ENCODE data around the gene PAPOLB.
"Not testable (repeated sequence)": the region's sequence is repeated elsewhere in the genome, so short reads cannot be mapped to it uniquely, and the experiment has no call there.

PAPOLB gene

DNA sequence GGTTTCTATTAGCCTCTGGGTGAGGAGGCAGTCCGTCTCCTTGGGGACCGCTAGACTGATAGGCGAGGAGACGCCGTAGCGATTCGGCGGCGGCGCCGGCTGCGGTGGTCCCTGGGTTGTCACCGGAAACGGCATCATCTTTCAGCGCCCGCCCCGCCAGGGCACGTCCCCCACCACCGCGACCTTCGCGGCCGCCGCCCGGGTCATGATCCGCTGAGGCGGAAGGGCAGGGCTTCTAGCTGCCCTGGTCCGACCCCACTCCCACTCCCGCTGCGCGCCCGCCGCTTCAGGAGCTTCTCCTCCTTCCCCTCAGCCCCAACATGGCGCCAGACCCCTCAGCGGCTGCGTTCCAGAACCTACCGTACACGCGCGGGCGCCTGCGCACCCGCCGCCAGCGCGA, at the start of gene PAPOLB:
TSS of gene PAPOLB (minus strand) at position 358 of the 400 bp plus-strand sequence. CDS start at position 138, 220 bp downstream.
- peak; percentile 66 for DNase-seq (ENCODE audit: low read depth, low spot score)

DNA sequence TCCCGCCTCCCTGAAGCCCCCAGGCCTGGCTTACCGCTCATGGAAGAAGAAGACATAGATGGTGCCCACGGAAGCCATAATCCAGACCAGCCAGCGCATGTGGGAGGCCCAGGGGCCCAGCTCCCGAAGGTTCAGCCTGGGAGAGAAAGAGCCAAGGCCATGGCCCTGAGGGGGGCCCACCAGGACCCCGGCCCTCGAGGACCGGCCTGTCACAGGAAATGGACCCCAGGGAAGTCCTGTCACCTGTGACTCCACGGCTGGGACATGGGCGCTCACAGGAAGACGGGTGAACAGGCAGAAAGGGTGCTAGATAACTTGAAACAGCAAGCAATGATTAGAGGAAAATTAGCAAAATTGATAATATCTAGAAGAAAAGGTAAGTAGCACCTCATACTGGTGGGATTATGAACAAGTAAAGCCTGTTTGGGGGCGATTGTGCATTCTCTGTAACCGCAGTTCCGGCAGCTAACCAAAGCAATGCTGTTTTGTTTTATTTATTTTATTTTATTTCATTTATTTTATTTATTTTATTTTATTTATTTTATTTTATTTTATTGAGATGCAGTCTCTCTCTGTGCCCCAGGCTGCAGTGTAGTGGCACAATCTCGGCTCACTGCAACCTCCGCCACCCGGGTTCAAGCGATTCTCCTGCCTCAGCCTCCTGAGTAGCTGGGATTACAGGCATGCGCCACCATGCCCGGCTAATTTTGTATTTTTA, 49.4 kb upstream of the PAPOLB start:
- DNase-seq (ENCODE audit: low read depth, low spot score), result no peak

DNA sequence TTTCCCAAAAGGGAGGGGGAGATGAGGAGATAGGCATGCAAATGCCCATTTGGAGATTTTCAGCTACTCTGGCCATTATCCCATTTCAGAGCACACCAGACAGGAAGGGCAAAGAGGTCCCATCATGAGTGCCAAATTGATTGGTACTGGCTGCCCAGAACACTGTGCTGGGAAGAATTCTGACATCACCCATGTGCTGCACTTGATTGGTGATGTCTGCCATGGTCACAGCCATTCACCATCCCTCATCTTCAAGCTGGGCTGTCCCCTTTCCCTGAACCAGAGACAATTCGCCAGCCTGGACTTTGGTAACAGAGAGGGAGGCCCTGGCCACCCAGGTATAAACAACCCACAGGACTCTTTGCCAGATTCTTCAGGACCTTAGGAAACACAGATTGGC, 44.9 kb upstream of the PAPOLB start:
- no peak for DNase-seq (ENCODE audit: low read depth, low spot score)

DNA sequence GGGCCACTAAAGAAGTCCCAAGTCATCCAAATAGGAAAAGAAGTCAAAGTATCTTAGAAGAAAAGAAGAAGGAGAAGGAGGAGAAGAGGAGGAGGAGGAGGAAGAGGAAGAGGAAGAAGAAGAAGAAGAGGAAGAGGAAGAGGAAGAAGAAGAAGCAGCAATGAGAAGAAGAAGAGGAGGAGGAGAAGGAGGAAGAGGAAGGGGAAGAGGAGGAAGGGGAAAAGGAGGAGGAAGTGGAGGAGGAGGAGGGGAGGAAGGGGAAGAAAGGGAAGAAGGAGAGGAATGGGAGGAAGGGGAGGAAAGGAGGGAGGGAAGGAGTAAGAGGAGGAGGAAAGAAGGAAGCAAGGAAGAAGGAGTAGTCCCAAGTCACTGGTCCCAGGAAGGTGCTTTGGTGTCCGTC, 43.3 kb upstream of the PAPOLB start:
- DNase-seq (ENCODE audit: low read depth, low spot score), result no peak

DNA sequence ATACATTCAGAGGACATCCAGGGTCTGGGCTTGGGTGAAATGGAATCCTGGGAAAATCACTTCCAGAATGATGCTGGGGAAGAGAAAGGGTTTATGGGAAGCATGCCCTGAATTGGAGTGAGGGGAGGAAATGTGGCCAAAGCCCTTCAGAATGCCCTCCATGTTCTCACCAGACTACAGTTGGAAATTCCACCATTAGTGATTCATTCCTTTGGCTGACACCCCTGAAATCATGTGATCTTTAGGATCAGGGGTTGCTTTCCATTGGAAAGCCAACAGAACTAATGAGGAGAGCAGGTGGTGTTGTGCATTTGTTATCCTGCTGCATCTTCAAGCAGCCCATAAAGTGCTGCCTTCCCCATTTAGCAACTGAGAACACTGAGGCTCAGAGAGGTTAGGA, 42.5 kb upstream of the PAPOLB start:
- DNase-seq (ENCODE audit: low read depth, low spot score), result no peak

DNA sequence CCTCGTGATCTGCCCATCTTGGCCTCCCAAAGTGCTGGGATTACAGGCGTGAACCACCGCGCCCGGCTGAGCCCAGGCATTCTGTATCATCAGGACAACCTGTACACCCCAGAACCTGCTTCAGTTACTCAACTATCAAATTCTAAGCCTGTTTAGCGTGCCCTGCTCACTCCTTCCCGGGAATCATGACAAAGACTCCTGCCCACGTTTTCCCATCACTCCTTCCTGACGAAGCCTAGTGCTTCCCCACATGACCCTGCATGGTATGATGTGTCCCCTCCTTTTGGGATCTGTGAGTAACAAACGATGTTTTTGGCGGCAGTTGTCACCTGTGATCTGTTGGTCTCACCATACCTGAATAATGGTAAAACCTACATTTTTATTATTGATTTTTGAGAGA, 33.9 kb upstream of the PAPOLB start:
- DNase-seq (ENCODE audit: low read depth, low spot score), result no peak

DNA sequence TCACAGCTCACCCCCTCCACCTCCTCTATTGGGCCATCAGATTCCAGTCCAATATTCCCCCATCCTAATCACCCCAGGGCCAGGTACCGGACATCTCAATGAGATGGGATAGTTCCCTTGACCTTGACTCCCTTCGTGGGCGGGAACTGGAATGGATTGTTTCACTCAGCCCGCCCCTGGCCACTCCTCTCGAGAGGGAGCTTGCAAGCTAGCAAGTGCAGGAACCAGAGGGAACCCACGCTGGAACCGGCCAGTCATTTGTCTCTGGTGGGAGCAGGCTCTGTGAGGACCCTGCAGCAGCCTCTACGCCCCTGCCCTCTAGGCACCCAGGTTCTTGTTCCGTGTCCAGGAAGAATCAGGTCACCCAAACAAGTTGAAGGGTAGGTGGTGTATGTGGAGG, 32.7 kb upstream of the PAPOLB start:
- no peak for DNase-seq (ENCODE audit: low read depth, low spot score)

DNA sequence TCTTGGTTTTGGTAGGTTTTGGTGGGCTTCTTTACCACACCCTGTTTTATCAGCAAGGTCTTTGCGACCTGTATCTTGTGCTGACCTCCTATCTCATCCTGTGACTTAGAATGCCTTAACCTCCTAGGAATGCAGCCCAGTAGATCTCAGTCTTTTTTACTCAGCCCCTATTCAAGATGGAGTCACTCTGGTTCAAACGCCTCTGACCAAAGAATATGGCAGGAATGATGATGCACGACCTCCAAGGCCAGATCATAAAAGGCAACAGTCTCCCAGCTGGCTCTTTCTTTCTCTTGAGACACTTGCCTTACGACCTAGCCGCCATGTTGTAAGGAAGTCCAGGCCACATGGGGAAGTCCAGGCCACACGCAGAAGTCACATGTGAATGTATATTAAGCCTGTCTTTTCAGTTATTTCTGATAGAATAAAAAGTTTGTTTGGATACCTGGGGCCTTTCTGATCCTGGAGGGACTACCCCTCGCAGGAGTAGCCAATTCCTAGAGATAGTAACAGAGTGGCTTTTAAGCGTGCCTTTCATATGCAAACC, 32.2 kb upstream of the PAPOLB start:
- DNase-seq (ENCODE audit: low read depth, low spot score), result no peak

DNA sequence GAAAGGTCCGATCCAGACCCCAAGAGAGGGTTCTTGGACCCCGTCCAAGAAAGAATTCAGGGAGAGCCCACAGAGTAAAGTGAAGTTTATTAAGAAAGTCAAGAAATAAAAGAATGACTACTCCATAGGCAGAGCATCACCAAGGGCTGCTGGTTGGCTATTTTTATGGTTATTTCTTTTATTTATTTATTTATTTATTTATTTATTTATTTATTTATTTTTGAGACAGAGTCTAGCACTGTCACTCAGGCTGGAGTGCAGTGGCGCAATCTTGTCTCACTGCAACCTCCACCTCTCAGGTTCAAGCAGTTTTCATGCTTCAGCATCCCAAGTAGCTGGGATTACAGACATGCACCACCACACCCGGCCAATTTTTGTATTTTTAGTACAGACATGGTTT, 31.4 kb upstream of the PAPOLB start:
- DNase-seq (ENCODE audit: low read depth, low spot score), result not testable (repeated sequence)

DNA sequence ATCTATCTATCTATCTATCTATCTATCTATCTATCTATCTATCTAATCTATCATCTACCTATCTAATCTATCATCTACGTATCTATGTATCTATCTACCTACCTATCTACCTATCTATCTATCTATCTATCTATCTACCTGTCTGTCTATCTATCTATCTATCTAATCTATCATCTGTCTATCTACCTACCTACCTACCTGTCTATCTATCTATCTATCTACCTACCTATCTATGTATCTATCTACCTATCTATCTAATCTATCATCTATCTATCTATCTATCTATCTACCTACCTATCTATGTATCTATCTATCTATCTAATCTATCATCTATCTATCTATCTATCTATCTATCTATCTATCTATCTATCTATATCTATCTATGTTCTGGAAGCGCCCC, 29.7 kb upstream of the PAPOLB start:
- DNase-seq (ENCODE audit: low read depth, low spot score), result not testable (repeated sequence)

DNA sequence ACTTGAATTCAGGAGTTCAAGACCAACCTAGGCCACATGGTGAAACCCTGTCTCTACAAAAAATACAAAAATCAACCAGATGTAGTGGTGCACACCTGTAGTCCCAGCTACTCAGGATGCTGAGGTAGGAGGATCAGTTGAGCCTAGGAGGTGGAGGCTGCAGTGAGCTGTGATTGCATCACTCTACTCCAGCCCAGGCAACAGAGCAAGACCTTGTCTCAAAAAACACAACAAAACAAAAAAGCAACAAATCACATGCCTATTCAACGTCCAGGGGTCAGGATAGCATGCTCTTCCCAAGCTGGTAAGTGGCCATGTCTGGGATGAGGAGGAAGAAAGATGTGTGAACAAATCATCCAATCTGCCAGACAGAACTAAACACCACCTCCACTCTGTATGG, 27.9 kb upstream of the PAPOLB start:
- no peak for DNase-seq (ENCODE audit: low read depth, low spot score)

DNA sequence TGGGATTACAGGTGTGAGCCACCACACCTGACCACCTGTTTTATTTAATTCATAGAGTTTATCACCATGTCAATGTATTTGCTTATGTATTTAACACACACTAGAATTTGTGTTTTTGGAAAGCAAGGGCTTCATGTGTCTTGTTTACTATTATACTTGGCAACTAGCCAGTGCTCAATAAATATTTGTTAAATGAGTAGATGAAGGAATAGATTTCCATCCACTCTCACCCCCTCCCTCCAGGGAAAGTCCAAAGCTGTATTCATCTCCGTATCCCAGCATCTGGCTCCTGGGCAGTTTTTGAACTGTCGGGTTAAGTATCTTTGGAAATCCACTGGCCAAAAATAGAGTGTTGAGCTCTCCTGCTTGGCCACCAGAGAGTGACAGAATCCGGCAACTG, 26.3 kb upstream of the PAPOLB start:
- no peak for DNase-seq (ENCODE audit: low read depth, low spot score)

DNA sequence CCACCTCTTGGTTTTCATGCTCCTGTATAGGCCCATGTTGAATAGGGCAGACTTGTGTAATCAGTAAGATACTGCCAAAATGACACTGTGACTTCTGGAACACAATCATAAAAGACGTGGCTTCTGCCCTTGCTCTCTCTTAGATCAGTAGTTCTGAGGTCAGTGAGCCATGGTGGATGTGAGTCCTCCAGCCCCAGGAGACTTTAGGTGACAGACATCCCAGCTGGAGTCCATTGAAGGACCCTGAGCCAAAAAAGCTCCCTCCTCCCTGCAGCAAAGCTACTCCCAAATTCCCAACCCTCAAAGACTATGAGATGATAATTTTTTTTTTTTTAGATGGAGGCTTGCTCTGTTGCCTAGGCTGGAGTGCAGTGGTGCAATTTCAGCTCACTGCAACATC, 24.8 kb upstream of the PAPOLB start:
- no peak for DNase-seq (ENCODE audit: low read depth, low spot score)

DNA sequence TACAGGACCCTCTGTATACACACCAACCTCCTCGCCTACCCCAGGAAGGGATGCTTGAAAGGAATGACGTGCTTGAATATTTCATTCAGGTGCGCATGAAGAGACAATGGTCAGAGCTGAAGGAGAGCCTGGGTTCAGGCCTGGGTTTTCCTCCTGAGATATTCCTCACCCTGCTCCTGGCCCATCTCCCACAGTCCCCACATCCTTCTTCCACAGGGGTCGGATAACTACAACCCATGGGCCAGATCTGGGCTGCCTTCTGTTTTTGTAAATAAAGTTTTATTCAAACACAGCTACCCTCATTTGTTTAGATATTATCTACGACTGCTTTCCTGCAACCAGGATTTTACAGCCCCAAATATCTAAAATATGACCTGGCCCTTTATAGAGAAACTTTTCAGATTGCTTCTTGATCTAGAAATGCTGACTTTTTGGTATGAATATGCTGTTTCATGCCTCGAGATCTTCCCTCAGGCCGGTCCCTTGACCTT, 23.5 kb upstream of the PAPOLB start:
- no peak for DNase-seq (ENCODE audit: low read depth, low spot score)

DNA sequence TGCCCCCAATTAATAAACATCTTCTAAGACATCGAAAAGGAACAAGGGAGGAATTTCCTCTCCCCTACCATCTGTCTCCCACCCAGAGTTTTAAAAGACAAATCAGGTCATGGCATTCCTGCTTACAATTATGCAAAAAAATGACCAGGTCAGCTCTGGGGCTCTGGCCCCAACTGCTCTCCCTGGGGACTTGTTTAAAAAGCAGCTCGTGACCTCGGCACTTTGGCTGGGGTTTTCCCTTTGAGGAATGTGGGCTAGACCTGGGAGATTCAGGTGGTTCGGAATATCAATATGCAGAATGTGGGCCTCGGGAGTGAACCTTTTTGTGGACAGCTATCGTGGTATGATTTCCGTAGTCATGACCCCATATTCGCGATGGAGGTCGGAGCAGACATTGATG, 22.3 kb upstream of the PAPOLB start:
- peak; percentile 14 for DNase-seq (ENCODE audit: low read depth, low spot score)

DNA sequence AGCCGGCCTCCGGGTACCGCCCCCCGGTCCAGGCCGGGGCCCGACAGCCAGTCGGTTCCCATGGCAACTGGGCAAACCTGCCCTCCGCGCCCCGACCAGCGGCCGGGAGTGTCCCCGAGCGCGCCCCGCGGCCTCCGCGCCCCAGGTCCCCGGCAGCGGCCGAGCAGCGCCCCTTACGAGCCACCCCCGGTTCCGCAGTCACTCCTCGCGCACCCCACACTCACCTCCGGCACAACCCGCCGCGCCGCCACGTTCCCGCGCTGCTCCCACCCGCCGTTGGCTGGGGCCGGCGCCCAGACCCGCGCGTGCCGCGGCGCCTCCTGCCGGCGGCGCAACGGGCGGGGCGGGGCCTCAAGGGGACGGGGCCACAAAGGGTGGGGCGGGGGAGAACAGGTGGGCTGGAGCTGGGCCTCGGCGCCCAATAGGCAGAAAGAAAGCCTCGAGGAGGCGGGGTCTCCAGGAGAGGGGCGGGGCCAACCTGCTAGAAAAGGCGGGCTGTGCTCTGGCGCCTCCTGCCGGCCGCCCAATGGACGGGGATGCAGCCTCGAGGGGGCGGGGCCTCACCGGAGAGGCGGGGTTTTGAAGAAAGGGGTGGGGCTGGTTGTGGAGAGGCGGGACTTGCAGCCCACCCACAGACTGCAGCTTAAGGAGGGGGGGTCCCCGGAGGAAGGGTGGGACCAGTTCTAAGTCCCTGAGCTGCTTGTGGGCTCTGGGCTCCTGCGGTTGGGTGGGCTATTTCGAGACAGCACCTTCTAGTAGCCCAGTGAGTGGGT, 21.7 kb upstream of the PAPOLB start, which contains the start of gene RADIL:
TSS of gene RADIL (minus strand) at position 345 of the 773 bp plus-strand sequence. CDS start 5,577 bp downstream, outside the sequence.
- peak; percentile 96 for DNase-seq (ENCODE audit: low read depth, low spot score)

DNA sequence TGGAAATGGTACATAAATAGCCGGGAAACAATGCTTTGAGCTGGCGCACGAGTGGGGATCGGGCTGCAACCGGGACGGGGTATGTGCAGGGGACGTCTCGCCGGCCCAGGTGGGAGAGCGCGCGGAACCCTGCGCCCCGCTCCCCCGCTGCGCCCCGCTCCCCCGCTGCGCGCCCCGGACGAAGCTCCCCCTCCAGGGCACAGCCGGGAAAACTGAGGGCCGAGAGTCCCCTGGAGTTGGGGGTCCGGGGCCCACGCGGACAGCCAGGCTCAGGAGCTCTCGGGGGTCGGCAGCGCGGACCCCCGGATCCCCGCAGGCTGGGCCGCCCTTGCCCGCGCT, 21.2 kb upstream of the PAPOLB start:
- no peak for DNase-seq (ENCODE audit: low read depth, low spot score)

DNA sequence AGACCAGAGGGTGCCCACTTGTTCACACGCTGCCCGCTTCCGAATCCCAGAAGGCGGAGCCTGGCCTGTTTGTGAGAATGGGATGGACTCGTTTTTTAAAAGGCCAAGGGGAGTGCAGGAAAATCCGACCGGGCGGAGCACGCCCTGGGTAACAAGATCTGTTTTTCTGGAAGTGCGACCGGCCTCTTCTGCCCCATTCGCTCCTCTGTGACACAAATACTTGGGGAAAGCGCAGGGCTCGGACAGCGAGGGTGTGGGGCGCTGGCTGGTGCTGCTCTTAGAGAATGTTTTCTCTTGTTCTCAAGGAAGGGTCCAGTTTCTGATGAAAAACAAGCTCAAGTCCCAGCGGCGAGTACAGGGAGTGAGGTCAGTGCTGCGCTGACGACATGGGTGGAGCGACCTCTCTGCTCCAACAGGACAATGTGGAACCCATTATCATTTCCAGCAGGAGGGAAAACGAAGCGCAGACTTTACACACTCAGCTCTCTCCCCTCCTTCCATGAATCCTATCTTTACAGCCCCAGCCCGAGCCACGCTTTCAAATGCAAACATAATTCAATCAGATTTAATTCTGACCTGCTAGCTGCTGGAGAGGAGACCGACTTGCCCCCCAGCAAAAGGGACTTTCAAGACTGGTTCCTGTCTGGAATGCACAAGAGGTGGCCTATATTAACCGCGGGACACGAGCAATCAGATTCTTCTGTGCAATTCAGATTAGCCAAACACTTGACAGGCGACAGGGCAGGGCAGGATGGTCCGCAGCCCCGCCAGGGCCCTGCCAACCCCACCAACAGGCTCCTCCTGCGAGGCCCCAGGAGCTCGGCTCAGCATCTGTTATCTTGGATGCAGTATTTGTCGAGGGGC, 20.6 kb upstream of the PAPOLB start:
- peak; percentile 85 for DNase-seq (ENCODE audit: low read depth, low spot score)

DNA sequence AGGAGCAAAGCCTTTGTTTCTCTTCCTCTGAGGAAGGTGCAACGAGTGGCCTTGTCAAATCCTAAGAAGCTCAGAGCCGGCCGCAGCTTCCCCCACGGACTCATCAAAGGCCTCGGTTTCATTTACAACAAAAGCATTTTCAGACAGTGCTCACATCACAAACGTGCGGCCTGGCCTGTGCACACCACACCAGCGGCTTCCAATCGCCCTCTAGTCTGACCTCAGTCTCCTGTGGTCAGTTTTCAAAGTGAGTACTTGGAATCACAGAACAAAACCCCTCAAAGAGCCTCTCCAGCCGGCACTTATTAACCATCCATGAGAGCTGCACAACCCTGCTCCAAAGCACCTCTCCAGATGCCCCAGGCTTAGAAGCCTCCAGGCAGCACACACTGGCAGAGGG, 18.4 kb upstream of the PAPOLB start:
- DNase-seq (ENCODE audit: low read depth, low spot score), result peak; percentile 13

DNA sequence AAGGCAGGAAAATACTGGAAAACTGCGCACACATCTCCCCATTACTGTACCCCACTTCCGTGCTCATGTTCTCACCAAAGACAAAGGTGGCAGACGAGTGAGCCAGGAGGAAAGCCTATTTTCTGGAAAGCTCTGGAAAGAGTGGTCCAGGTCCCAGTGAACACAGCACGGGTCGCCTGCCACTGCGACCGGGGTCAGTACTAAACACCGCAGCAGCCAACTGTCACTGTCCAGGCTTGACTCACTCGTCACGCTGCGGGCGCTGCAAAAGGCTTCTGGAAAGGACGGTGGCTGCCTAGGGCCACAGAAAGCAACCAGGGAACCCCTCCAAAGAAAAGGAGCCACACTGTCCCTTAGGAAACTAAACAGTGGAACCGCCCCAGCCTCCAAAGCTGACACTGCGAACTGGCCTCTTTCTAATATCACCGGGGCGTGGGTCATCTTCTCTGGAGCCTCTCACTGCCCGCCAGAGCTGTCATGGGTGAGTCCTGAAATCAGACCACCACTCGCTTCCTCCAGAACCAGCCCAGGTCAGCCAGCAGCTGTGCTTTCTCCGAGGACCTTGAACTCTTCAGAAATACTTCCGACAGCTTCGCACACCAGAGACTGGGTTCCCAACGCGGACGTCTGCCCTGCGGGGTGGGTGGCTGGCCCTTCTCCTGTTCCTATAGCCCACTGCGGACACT, 17.7 kb upstream of the PAPOLB start:
- peak; percentile 14 for DNase-seq (ENCODE audit: low read depth, low spot score)

Data from ELF-1 (cell line).